Measurements from ENCODE around the gene ATP10B. TPM values are rescaled to one million over a fixed set of nuclear protein-coding genes. Genes with fewer than 3 reads are reported as not detected.
A peak's percentile ranks its signal among the peaks of the same experiment; 100 is the strongest.

The ATP10B gene
- total and polyA plus RNA-seq, 11 donors, result 0.03 to 0.35 (median 0.09) TPM; not detected in 4

DNA sequence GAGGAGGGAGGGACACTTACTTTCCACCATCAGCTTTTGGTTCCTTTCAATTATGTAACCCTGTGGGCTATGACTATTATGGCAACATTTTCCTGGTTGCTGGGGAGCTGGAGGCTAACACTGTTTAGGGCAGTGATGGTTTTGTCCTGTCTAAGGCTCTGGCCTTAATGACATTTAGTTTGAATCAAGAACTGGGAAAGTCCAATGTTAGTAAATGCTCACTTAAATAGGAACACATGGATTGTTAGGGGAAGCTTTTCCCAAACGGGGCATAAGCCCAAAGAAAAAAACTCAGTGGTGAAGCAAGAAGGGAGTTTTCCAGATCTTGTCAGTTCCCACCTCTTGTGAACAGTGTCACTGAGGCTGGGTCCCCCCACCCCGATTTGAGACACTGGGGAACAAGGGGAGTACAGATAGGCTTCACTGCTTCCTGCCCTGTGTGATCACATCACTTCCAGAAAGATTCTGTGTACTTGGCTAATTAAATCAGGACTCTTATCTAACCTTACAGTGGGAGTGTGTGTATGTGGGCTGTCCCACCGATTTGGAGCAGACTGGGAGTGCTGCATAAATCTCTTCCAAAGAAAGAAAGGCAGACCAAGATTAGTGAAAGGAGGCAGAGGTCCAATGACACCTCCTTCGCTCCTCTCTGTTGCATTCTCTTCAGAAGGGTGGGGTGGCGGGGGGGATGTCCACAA, 223.9 kb downstream of the ATP10B start:
- DNase-seq (no peak), ATAC-seq (no peak)
- Histone ChIP-seq H3K27ac (no peak overlapping the region), H3K4me1 (no peaks in the 10 kb centered on the region), H3K36me3 (no peaks in the 10 kb centered on the region), H3K27me3 (peaks cover 0 to 8% (median 0%) of the 10 kb centered on the region in 9 donors), H3K9me3 (no peaks in the 10 kb centered on the region), H3K4me3 (no peak overlapping the region)
- WGBS, 4 donors, result 39 to 48% (median 46%) methylated on average over 5 of the region's 5 CpGs
- TF ChIP-seq, protein P1, sequence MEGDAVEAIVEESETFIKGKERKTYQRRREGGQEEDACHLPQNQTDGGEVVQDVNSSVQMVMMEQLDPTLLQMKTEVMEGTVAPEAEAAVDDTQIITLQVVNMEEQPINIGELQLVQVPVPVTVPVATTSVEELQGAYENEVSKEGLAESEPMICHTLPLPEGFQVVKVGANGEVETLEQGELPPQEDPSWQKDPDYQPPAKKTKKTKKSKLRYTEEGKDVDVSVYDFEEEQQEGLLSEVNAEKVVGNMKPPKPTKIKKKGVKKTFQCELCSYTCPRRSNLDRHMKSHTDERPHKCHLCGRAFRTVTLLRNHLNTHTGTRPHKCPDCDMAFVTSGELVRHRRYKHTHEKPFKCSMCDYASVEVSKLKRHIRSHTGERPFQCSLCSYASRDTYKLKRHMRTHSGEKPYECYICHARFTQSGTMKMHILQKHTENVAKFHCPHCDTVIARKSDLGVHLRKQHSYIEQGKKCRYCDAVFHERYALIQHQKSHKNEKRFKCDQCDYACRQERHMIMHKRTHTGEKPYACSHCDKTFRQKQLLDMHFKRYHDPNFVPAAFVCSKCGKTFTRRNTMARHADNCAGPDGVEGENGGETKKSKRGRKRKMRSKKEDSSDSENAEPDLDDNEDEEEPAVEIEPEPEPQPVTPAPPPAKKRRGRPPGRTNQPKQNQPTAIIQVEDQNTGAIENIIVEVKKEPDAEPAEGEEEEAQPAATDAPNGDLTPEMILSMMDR (IDR thresholded peaks at IDR 0.05), result no peak
- no peak for TF ChIP-seq POLR2A (IDR thresholded peaks at IDR 0.05)
- intact Hi-C loops (cut with DNase I), result no loop called here

DNA sequence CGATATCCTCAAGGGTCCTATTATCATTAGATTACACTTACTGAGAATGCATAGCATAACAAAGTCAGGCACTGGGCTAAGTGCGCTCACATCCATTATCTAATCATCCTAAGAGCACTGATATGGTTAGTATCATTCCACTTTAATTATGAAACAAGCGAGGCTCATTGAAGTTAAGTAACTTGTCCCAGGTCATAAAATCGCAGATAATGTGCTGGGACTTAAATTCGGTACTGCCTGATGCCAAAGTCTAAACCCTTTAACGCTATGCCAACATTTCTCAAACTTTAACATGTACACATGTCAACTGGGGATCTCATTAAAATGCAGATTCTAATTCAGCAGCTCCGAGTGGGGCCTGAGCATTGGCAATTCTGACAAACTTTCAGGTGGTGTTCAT, 225.7 kb downstream of the ATP10B start:
- intact Hi-C loops (cut with DNase I), result no loop called here
- Histone ChIP-seq H3K27me3 (peaks cover 0 to 8% (median 0%) of the 10 kb centered on the region in 9 donors), H3K9me3 (no peaks in the 10 kb centered on the region), H3K4me1 (no peaks in the 10 kb centered on the region), H3K4me3 (no peak overlapping the region), H3K36me3 (no peaks in the 10 kb centered on the region), H3K27ac (no peak overlapping the region)
- DNase-seq, result no peak
- no peak for TF ChIP-seq POLR2A (IDR thresholded peaks at IDR 0.05)
- TF ChIP-seq, protein P1 (IDR thresholded peaks at IDR 0.05), result no peak
- WGBS, 4 donors, result 33 to 49% (median 37%) methylated on average over 7 of the region's 7 CpGs
- no peak for ATAC-seq

GRCh38 chr5:160621526-160621925, 230.5 kb downstream of the ATP10B start:
- Histone ChIP-seq H3K27me3 (peaks cover 0 to 4% (median 0%) of the 10 kb centered on the region in 9 donors), H3K36me3 (no peaks in the 10 kb centered on the region), H3K27ac (no peak overlapping the region), H3K4me3 (no peak overlapping the region), H3K9me3 (no peaks in the 10 kb centered on the region), H3K4me1 (no peaks in the 10 kb centered on the region)
- TF ChIP-seq, protein P1 (IDR thresholded peaks at IDR 0.05), result no peak
- no peak for TF ChIP-seq POLR2A (IDR thresholded peaks at IDR 0.05)
- ATAC-seq, result no peak
- intact Hi-C loops (cut with DNase I), result no loop called here
- WGBS, 4 donors, result 92 to 100% (median 98%) methylated on average over 1 of the region's 1 CpG
- no peak for DNase-seq

GRCh38 chr5:160620401-160620800, 231.6 kb downstream of the ATP10B start:
- 75 to 91% (median 87%) methylated on average over 2 to 9 of the region's 9 CpGs for WGBS, 4 donors
- peaks cover 0 to 4% (median 0%) of the 10 kb centered on the region in 9 donors for H3K27me3 ChIP-seq
- no peak overlapping the region for H3K4me3 ChIP-seq
- TF ChIP-seq POLR2A (IDR thresholded peaks at IDR 0.05), result no peak
- TF ChIP-seq, protein P1 (IDR thresholded peaks at IDR 0.05), result no peak
- ATAC-seq (peak in 1 of 4 donors; percentile 20), DNase-seq (no peak)
- no peak overlapping the region for H3K27ac ChIP-seq
- intact Hi-C loops (cut with DNase I), result no loop called here
- H3K9me3 ChIP-seq, result no peaks in the 10 kb centered on the region
- no peaks in the 10 kb centered on the region for H3K4me1 ChIP-seq
- no peaks in the 10 kb centered on the region for H3K36me3 ChIP-seq
